CD14-positive monocyte (primary cell): ENCODE data around the gene PLA2G3. TPM values are rescaled to one million over a fixed set of nuclear protein-coding genes. Genes with fewer than 3 reads are reported as not detected.

ENCODE experiments used
- DNase-seq, 3 donors: peaks; one replicate each; pipeline ENCODE4 v3.0.0-alpha.2; 2011 to 2022
- H2AFZ ChIP-seq: 2 replicates; pipeline ENCODE4 v1.6.0; 2012; ENCODE audit warnings: mild to moderate bottlenecking, low read depth, low read length, inconsistent platforms; ENCODE audit not compliant: insufficient read depth, poor library complexity, severe bottlenecking
- H3K27ac ChIP-seq, 2 donors: 1 replicate in 1 of 2; 2 replicates in 1 of 2; pipeline ENCODE4 v1.5.1; 2012 to 2013; ENCODE audit warnings: low read length in 2 of 2, control low read depth in 1 of 2, inconsistent platforms in 1 of 2, low read depth in 1 of 2, mild to moderate bottlenecking in 1 of 2
- H3K27me3 ChIP-seq, 2 donors: one replicate each; pipeline versions ENCODE4 v1.6.0 to v1.6.1; 2011 to 2013; ENCODE audit warnings: low read length in 2 of 2; ENCODE audit not compliant: control insufficient read depth in 2 of 2, insufficient read depth in 2 of 2
- H3K36me3 ChIP-seq, 2 donors: replicated peaks in 1 of 2; 1 replicate in 1 of 2; 2 replicates in 1 of 2; pipeline versions ENCODE4 v1.5.1 to v1.6.1; 2012 to 2013; ENCODE audit warnings: low read length in 2 of 2, control low read depth in 1 of 2, inconsistent platforms in 1 of 2, mild to moderate bottlenecking in 1 of 2; ENCODE audit not compliant: insufficient read depth in 2 of 2, control insufficient read depth in 1 of 2
- H3K4me1 ChIP-seq, 2 donors: 1 replicate in 1 of 2; 2 replicates in 1 of 2; pipeline versions ENCODE4 v1.5.1 to v1.6.1; 2012 to 2013; ENCODE audit warnings: low read length in 2 of 2, control low read depth in 1 of 2, inconsistent platforms in 1 of 2, mild to moderate bottlenecking in 1 of 2, moderate library complexity in 1 of 2; ENCODE audit not compliant: insufficient read depth in 2 of 2, control insufficient read depth in 1 of 2
- H3K4me2 ChIP-seq: replicated peaks from 2 replicates; pipeline ENCODE3; 2012; ENCODE audit warnings: low read length, moderate library complexity, mild to moderate bottlenecking; ENCODE audit not compliant: poor library complexity, severe bottlenecking; ENCODE audit errors: extremely low read depth
- H3K4me3 ChIP-seq, 3 experiments: fragments of 200-600 bp in 1 of 3; sonication (generic) in 1 of 3; replicated peaks in 1 of 3; 1 replicate in 2 of 3; 2 replicates in 1 of 3; pipeline ENCODE4 v1.5.1; 2011 to 2013; ENCODE audit warnings: low read length in 3 of 3, mild to moderate bottlenecking in 3 of 3, control low read depth in 2 of 3, low read depth in 2 of 3, inconsistent platforms in 1 of 3, moderate library complexity in 1 of 3
- H3K79me2 ChIP-seq: 2 replicates; pipeline ENCODE4 v1.6.0; 2012; ENCODE audit warnings: mild to moderate bottlenecking, control low read depth, inconsistent platforms, low read length, moderate library complexity; ENCODE audit not compliant: insufficient read depth
- H3K9ac ChIP-seq: 2 replicates; pipeline ENCODE4 v1.6.0; 2017; ENCODE audit warnings: low read length, mild to moderate bottlenecking; ENCODE audit not compliant: insufficient read depth, poor library complexity, severe bottlenecking
- H3K9me3 ChIP-seq, 2 donors: replicated peaks in 1 of 2; 1 replicate in 1 of 2; 2 replicates in 1 of 2; pipeline versions ENCODE4 v1.5.1 to v1.6.1; 2012 to 2013; ENCODE audit warnings: low read length in 2 of 2, control low read depth in 1 of 2; ENCODE audit not compliant: control insufficient read depth in 1 of 2, insufficient read depth in 1 of 2
- H4K20me1 ChIP-seq: 2 replicates; pipeline ENCODE4 v1.6.0; 2012; ENCODE audit warnings: mild to moderate bottlenecking, low read length, control low read depth, moderate library complexity; ENCODE audit not compliant: insufficient read depth
- H3K27ac Mint-ChIP-seq, 7 donors: one replicate each; pipeline ENCODE4 v1.8.0; 2020; ENCODE audit warnings: mild to moderate bottlenecking in 7 of 7, mixed read lengths in 7 of 7, moderate library complexity in 6 of 7, inconsistent platforms in 2 of 7
- H3K27me3 Mint-ChIP-seq, 3 donors: one replicate each; pipeline ENCODE4 v1.8.0; 2021 to 2022; ENCODE audit warnings: low read depth in 3 of 3, mild to moderate bottlenecking in 3 of 3, mixed read lengths in 3 of 3, moderate library complexity in 3 of 3, inconsistent platforms in 1 of 3
- H3K36me3 Mint-ChIP-seq, 2 donors: one replicate each; pipeline ENCODE4 v1.8.0; 2020; ENCODE audit warnings: mixed read lengths in 2 of 2, inconsistent platforms in 1 of 2, mild to moderate bottlenecking in 1 of 2
- H3K4me1 Mint-ChIP-seq: one replicate; pipeline ENCODE4 v1.8.0; 2020; ENCODE audit warnings: mild to moderate bottlenecking, mixed read lengths
- H3K4me3 Mint-ChIP-seq, 2 donors: one replicate each; pipeline ENCODE4 v1.8.0; 2020; ENCODE audit warnings: mild to moderate bottlenecking in 2 of 2, mixed read lengths in 2 of 2, moderate library complexity in 1 of 2
- H3K9me3 Mint-ChIP-seq, 7 donors: one replicate each; pipeline ENCODE4 v1.8.0; 2020 to 2022; ENCODE audit warnings: mixed read lengths in 7 of 7, mild to moderate bottlenecking in 6 of 7, moderate library complexity in 6 of 7, inconsistent platforms in 2 of 7
- WGBS: methylation state at CpG from one replicate; pipeline ENCODE4 v1.1.5; 2013; ENCODE audit warnings: missing lambda C conversion rate; ENCODE audit not compliant: insufficient coverage; 5-methylcytosine and 5-hydroxymethylcytosine counted together
- intact Hi-C, 2 donors: fragments of 100-400 bp; cut with micrococcal nuclease; formaldehyde crosslinking; loops; one replicate each; pipeline versions ENCODE4 v1.15.0 to v1.15.1; 2023
- polyA plus RNA-seq, 3 donors: library from polyadenylated mRNA; depleted of rRNA in 1 of 3; unstranded in 2 of 3; stranded (reverse) in 1 of 3; fragments of 300-500 nt in 2 of 3; fragments of >200 nt in 1 of 3; fragmentation: Illumina TruSeq in 2 of 3; gene quantifications; 1 replicate in 2 of 3; 2 replicates in 1 of 3; pipeline ENCODE4 v1.2.3, GENCODE V29; 2012 to 2021
- TF ChIP-seq, protein P1 (sequence below): fragments of 200-600 bp; IDR thresholded peaks from one replicate; pipeline ENCODE4 v1.8.0; 2022; ENCODE audit warnings: antibody characterized with exemption, mild to moderate bottlenecking

PLA2G3 gene
- polyA plus RNA-seq, 3 donors = not detected

DNA sequence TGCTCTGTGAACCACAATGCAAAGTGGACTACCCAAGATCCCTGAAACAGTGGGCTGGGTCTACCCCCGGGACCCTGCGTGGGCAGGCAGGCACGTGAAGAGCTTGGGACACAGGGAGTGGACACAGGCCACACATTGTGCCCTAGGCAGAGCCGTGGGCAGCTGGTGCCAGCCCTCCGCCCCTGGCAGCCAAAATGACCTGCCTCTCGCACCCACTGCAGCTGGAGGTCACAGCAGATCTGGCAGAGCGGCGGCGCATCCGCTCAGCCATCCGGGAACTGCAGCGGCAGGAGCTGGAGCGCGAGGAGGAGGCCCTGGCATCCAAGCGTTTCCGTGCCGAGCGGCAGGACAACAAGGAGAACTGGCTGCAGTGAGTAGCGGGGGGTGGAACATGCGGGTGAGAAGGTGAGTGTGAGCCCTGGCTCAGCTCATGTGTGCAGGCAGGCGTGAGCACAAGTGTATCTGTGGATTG is 52.5 kb downstream of the PLA2G3 start:
- H3K4me1 ChIP-seq = peaks cover 17 to 29% of the 10 kb centered on the region in 2 donors
- Mint-ChIP-seq H3K27ac (peak overlapping the region in 1 of 7 donors; percentile 22), H3K9me3 (peaks cover 0 to 1% (median 0%) of the 10 kb centered on the region in 7 donors), H3K36me3 (peaks cover 7 to 26% of the 10 kb centered on the region in 2 donors), H3K4me1 (peaks cover 23% of the 10 kb centered on the region), H3K4me3 (no peak overlapping the region), H3K27me3 (peaks cover 0 to 2% (median 0%) of the 10 kb centered on the region in 3 donors)
- no peak overlapping the region for H3K4me2 ChIP-seq
- H3K36me3 ChIP-seq = peaks cover 13 to 28% of the 10 kb centered on the region in 2 donors
- H3K9me3 ChIP-seq = no peaks in the 10 kb centered on the region
- H3K79me2 ChIP-seq = no peaks in the 10 kb centered on the region
- 98% methylated on average over 21 of the region's 21 CpGs for WGBS
- no peak for DNase-seq
- no peak overlapping the region for H3K4me3 ChIP-seq
- no peak overlapping the region for H3K27ac ChIP-seq
- no peak overlapping the region for H3K9ac ChIP-seq
- intact Hi-C loops = loop anchor here in 1 of 2 donors (5.0 kb wide), 2 partner anchors 140 to 185 kb away; no protein-coding TSS in a partner anchor
- H2AFZ ChIP-seq = no peak overlapping the region
- TF ChIP-seq, protein P1, sequence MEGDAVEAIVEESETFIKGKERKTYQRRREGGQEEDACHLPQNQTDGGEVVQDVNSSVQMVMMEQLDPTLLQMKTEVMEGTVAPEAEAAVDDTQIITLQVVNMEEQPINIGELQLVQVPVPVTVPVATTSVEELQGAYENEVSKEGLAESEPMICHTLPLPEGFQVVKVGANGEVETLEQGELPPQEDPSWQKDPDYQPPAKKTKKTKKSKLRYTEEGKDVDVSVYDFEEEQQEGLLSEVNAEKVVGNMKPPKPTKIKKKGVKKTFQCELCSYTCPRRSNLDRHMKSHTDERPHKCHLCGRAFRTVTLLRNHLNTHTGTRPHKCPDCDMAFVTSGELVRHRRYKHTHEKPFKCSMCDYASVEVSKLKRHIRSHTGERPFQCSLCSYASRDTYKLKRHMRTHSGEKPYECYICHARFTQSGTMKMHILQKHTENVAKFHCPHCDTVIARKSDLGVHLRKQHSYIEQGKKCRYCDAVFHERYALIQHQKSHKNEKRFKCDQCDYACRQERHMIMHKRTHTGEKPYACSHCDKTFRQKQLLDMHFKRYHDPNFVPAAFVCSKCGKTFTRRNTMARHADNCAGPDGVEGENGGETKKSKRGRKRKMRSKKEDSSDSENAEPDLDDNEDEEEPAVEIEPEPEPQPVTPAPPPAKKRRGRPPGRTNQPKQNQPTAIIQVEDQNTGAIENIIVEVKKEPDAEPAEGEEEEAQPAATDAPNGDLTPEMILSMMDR = no peak
- no peaks in the 10 kb centered on the region for H4K20me1 ChIP-seq
- no peaks in the 10 kb centered on the region for H3K27me3 ChIP-seq

- Mint-ChIP-seq H3K36me3 (peaks cover 4 to 22% of the 10 kb centered on the region in 2 donors), H3K27me3 (peaks cover 0 to 2% (median 2%) of the 10 kb centered on the region in 3 donors), H3K9me3 (peaks cover 0 to 1% (median 0%) of the 10 kb centered on the region in 7 donors), H3K4me3 (peak overlapping the region in 1 of 2 donors; percentile 31), H3K27ac (no peak overlapping the region), H3K4me1 (peaks cover 32% of the 10 kb centered on the region)
- Histone ChIP-seq H3K4me1 (peaks cover 27 to 39% of the 10 kb centered on the region in 2 donors), H3K9ac (no peak overlapping the region), H2AFZ (no peak overlapping the region), H4K20me1 (no peaks in the 10 kb centered on the region), H3K27me3 (no peaks in the 10 kb centered on the region), H3K79me2 (peaks cover 5% of the 10 kb centered on the region), H3K9me3 (no peaks in the 10 kb centered on the region), H3K4me3 (no peak overlapping the region), H3K4me2 (no peak overlapping the region), H3K27ac (no peak overlapping the region), H3K36me3 (peaks cover 8 to 23% of the 10 kb centered on the region in 2 donors)
- intact Hi-C loops = loop anchor here in 1 of 2 donors (5.0 kb wide), 2 partner anchors 140 to 185 kb away; no protein-coding TSS in a partner anchor
- TF ChIP-seq, protein P1 = no peak
- 100% methylated on average over 2 of the region's 8 CpGs for WGBS
- no peak for DNase-seq
Observed at GRCh38 chr22:31086703-31087330, 53.5 kb downstream of the PLA2G3 start.
